ENCODE measurements around the gene ZSWIM8. TPM values are rescaled to one million over a fixed set of nuclear protein-coding genes. Genes with fewer than 3 reads are reported as not detected.

The ZSWIM8 gene
- total and polyA plus RNA-seq, 2 of the 8 experiments (the other 6 are each of a cell fraction or from before 2014, with no cell fraction given) = 44.7 to 99.7 TPM

- no peak for TF ChIP-seq MAFK (IDR thresholded peaks at IDR 0.05; ENCODE audit: low read depth, low read length)
- TF ChIP-seq RAD21 (IDR thresholded peaks at IDR 0.05 in 1 of 2, conservative IDR thresholded peaks at IDR 0.05 in 1 of 2; ENCODE audit: low read depth in 2 of 2, low read length in 2 of 2) = no peak
- no peak for TF ChIP-seq JUN (IDR thresholded peaks at IDR 0.05; ENCODE audit: low read depth, low read length)
- no peak for TF ChIP-seq YY1 (IDR thresholded peaks at IDR 0.05; ENCODE audit: low read depth, low read length)
- no peak for TF ChIP-seq SIN3A (conservative IDR thresholded peaks at IDR 0.05 in 1 of 2, IDR thresholded peaks at IDR 0.05 in 1 of 2; ENCODE audit: low read depth in 1 of 2, low read length in 2 of 2)
- TF ChIP-seq BCL11A (IDR thresholded peaks at IDR 0.05; ENCODE audit: low read depth in 2 of 2, low read length in 2 of 2) = no peak
These were observed 16.0 kb upstream of the ZSWIM8 start (continued) for GRCh38 chr10:73769396-73769795.
